ENCODE data around the gene CASZ1.

Gene CASZ1

DNA sequence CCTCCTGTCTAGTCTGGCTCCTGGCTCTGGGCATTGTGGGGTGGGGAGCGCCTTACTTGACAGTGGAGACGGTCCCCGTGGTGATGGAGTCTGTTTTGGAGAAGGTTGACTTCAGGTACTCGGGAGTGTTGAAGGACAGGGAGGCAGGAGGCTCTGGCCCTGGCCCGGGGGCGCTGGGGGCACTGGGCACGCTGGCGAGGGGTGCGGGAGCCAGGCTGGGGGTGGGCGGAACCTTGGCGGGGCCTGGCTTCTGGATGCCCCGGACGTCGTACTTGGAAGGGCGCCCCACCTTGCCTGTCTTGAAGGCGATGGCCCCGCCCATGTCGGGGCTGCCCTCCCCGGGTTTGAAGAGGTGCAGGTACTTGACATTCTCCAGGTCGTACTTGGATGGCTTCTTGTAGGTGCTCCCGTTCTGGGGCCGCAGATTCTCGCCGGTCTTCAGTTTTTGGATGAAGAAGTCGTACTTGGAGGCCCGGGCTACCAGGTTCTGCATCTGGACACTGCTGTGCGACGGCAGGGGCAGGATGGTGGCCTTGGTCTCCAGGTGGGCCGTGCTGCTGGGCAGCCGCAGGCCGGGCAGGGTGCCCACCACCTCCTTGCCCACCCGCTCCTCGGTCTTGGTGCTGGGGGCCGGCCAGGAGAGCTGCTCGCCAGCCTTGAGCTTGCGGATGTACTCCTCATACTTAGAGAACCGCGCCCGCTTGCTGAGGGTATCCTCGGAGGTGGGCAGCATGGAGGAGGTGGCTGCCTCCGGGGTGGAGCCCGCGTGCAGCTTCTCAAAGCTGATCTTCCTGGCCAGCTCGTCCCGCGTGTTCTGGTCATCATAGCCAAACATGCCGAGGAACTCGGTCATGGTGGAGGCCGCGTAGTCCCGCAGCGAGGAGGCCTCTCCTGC is 136.6 kb downstream of the CASZ1 start:
- Histone ChIP-seq H3K27me3 (ENCODE audit: low read depth) (no peaks in the 10 kb centered on the region), H3K36me3 (replicated peaks) (no peaks in the 10 kb centered on the region), H3K9me3 (no peaks in the 10 kb centered on the region), H3K4me3 (no peak overlapping the region), H3K4me1 (no peaks in the 10 kb centered on the region)
- DNase-seq (ENCODE audit: low spot score in 2 of 2), result no peak
- in situ Hi-C loops (cut with MboI; ENCODE audit: low sequenced_read_pairs), result no loop called here

DNA sequence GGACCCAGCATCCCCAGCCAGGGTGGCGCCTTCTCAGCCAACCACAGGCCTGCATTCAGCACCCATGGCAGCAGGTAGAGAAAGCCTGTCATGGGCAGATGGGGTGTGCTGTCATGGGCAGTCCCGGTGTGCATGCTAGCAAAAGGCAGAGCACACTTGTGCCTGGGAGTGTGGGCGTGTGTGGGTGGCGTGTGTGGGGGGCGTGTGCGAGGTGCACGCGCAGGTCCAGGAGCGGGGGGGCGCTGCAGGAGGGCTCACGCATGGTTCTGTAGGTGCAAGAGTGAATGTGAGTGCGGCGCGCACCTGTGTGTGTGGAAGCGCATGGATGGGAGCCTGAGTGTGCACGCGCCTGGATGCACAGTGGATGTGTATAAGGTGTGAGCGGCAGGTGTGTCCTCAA is 137.2 kb downstream of the CASZ1 start:
- no peaks in the 10 kb centered on the region for H3K4me1 ChIP-seq
- no peaks in the 10 kb centered on the region for H3K27me3 ChIP-seq (ENCODE audit: low read depth)
- in situ Hi-C loops (cut with MboI; ENCODE audit: low sequenced_read_pairs), result no loop called here
- no peak for DNase-seq (ENCODE audit: low spot score in 2 of 2)
- no peaks in the 10 kb centered on the region for H3K9me3 ChIP-seq
- no peak overlapping the region for H3K4me3 ChIP-seq
- no peaks in the 10 kb centered on the region for H3K36me3 ChIP-seq (replicated peaks)

DNA sequence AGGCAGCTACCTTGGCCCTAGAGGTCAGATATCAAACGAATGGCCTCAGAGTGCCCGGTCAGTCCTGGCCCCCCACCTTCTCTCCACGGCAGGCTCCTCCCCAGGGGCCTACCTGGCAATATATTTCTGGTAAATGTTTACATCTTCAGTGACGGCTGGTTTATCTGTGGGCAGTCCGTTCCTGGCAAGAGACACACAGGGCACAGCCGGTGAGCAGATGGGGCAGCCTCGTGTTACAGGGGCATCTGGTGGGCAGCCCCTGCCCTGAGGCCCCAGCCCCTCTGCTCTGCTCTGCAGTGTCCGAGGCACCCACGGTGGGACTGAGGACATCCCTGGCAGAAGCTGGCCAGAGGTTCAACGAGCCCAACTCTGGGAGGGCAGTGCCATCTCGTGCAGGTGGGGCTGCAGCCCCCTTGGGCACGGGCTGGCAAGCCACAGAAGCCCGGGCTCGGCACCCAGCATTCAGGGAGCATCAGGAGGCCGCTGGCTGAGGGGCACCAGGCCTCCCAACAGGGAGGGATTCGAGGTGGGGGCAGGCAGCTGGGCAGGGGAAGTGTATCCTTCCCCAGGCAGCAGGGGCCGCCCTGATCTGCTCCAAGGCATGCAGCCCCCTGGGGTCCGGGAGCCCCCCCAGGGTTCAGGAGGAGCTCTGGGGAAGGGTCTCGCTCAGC is 137.9 kb downstream of the CASZ1 start:
- no peak overlapping the region for H3K4me3 ChIP-seq
- no peaks in the 10 kb centered on the region for H3K36me3 ChIP-seq (replicated peaks)
- no peaks in the 10 kb centered on the region for H3K27me3 ChIP-seq (ENCODE audit: low read depth)
- H3K4me1 ChIP-seq, result no peaks in the 10 kb centered on the region
- in situ Hi-C loops (cut with MboI; ENCODE audit: low sequenced_read_pairs), result no loop called here
- no peaks in the 10 kb centered on the region for H3K9me3 ChIP-seq
- DNase-seq (ENCODE audit: low spot score in 2 of 2), result no peak

DNA sequence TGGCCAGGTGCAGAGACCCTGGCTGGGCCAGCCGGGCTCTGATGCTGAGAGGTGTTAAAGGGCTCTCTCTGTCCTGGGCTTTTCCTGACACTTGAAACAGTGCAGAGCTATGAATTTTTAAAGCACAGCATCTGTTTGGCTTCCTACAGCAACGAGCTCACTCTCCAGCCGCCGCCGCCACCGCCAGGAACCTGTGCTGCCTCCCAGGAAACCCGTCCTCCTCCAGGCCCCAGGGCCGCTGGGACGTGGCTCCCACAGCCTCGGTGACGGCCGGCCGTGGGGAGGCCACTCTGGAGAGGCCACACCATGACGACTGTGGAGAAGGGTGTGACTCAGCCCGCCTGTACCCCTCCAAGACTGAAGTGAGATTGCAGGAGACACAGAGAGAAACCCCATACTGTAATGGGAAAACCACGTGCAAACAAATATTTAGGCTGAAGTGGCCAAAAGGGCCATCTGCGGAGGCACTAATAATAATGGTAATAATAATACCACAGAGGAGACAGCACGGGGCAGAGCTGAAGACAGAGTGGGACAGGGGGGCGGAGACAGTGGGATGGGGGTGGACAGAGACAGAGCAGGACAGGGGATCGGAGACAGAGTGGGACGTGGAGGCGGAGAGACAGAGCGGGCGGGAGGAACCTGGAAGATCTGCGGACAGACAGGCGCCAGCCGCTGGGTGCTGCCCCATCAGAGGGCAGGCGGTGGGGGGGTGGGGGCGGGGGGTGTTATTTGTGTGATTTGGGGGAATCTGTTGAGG is 139.2 kb downstream of the CASZ1 start:
- DNase-seq (ENCODE audit: low spot score in 2 of 2), result no peak
- Histone ChIP-seq H3K36me3 (replicated peaks) (no peaks in the 10 kb centered on the region), H3K27me3 (ENCODE audit: low read depth) (no peaks in the 10 kb centered on the region), H3K4me1 (no peaks in the 10 kb centered on the region), H3K4me3 (no peak overlapping the region), H3K9me3 (no peaks in the 10 kb centered on the region)
- in situ Hi-C loops (cut with MboI; ENCODE audit: low sequenced_read_pairs), result no loop called here

DNA sequence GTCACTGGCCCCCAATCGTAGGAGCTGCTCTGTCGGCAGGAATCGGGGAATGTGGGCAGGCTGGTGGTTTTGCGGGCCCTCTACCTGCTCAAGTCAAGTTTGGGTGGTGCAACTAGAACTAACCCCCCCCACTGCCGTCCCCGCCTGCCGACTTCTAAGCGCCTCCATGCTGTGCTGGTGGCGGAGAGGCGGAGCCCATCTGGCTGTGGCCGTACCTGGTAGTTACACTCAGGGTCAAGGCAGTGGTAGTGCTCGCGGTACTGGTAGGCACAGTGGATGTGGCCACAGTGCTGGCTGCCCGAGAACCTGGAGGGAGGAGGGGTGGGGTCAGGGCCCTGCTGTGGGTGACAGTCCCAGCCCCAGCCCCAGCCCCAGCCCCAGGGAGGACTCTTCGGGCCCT is 140.0 kb downstream of the CASZ1 start:
- no peak overlapping the region for H3K4me3 ChIP-seq
- H3K36me3 ChIP-seq (replicated peaks), result no peaks in the 10 kb centered on the region
- no peaks in the 10 kb centered on the region for H3K27me3 ChIP-seq (ENCODE audit: low read depth)
- no peaks in the 10 kb centered on the region for H3K4me1 ChIP-seq
- DNase-seq (ENCODE audit: low spot score in 2 of 2), result no peak
- in situ Hi-C loops (cut with MboI; ENCODE audit: low sequenced_read_pairs), result no loop called here
- no peaks in the 10 kb centered on the region for H3K9me3 ChIP-seq

DNA sequence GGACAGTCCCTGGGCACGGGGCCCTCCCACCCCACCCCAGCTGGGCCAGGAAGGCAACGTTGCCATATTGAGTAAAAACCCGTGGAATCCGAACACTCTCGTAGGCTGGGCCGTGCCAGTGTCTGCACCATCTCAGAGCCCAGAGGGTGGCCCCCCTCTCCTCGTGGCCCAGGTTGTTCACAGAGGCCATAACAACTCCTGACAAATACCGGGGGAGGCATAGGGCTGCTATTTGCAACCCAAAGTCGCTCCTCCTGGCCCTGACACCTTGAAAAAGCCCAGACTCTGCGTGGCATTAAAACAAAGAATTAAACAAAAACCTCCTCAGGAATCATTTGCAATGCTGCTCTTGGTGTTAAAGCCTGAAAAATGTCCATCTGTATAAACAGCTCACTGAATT is 141.4 kb downstream of the CASZ1 start:
- no peaks in the 10 kb centered on the region for H3K27me3 ChIP-seq (ENCODE audit: low read depth)
- no peak for DNase-seq (ENCODE audit: low spot score in 2 of 2)
- in situ Hi-C loops (cut with MboI; ENCODE audit: low sequenced_read_pairs), result no loop called here
- no peaks in the 10 kb centered on the region for H3K4me1 ChIP-seq
- no peaks in the 10 kb centered on the region for H3K36me3 ChIP-seq (replicated peaks)
- no peaks in the 10 kb centered on the region for H3K9me3 ChIP-seq
- H3K4me3 ChIP-seq, result no peak overlapping the region

DNA sequence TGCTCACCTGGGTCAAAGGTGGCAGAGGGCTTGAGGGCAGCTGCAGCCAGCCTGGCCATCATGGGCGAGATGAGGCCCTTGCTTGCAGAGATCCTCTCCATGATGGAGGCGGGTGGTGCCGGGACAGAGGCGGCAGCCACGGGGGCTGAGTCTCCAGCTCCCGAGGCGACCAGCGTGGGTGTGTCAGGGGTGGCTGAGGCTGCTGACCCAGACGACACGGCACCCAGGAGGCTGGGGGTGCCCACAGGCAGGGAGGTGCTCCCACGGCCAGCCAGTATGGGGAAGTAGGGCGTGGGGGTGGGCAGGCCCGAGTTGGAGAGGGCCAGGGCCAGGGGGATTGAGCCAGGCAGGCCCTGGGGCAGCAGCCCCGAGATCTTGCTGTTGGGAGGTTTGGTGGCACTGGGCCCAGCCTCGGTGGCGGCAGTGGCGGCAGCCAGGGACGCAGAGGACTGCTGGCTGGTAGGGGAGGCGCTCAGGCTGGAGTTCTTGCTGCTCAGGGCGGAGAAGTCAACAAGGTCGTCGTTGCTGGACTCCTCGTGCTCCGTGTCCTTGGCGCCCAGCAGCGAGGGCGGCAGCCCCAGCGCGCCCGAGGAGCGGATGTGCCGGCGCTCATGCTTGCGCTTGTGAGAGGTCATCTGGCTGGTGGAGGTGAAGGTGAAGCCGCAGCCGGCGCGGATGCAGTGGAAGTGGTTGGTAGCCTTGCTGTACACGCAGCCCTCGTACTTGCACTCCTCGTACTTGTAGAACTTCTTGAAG is 142.9 kb downstream of the CASZ1 start:
- in situ Hi-C loops (cut with MboI; ENCODE audit: low sequenced_read_pairs), result no loop called here
- DNase-seq (ENCODE audit: low spot score in 2 of 2), result no peak
- Histone ChIP-seq H3K9me3 (no peaks in the 10 kb centered on the region), H3K36me3 (replicated peaks) (no peaks in the 10 kb centered on the region), H3K4me1 (no peaks in the 10 kb centered on the region), H3K4me3 (no peak overlapping the region), H3K27me3 (ENCODE audit: low read depth) (no peaks in the 10 kb centered on the region)

DNA sequence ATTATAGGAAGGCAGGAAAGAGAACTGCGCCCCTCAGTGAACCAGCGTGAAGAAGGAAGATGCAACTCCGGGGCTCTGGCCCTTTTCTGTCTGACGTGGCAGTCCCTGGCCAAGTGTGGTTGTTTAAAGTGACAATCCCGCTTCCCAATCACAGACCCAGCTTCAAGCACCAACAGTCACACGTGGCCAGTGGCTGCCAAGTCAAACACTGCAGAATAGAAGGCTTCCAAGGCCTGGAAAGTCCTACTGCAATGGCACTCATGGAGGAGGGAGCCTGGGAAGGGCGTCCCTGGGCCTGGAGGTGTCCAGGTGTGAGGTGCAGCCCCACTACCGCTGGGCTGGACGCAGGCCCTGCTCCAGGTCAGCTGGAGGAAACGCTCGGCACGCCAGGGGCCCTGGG is 143.8 kb downstream of the CASZ1 start:
- Histone ChIP-seq H3K9me3 (no peaks in the 10 kb centered on the region), H3K36me3 (replicated peaks) (no peaks in the 10 kb centered on the region), H3K27me3 (ENCODE audit: low read depth) (no peaks in the 10 kb centered on the region), H3K4me1 (no peaks in the 10 kb centered on the region), H3K4me3 (no peak overlapping the region)
- DNase-seq (ENCODE audit: low spot score in 2 of 2), result no peak
- in situ Hi-C loops (cut with MboI; ENCODE audit: low sequenced_read_pairs), result no loop called here

DNA sequence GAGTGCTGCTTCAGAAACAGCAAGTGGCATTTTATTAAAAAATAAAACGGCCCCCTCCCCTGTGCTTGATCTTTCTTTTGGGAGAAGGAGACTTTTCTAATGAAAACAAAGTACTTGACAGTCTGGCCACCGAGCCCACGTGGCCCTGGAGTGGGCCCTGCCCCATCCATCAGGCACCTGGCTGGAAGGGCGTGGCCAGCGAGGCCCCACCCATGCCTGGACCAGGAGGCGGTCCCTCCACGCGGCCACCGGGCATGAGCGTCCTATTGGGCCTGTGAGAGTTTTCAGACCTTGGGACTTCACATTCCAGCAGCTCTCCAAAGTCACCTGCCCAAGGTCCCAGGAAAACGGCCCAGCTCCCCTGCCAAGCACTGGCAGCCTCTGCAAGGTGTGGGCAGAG is 144.7 kb downstream of the CASZ1 start:
- no peaks in the 10 kb centered on the region for H3K27me3 ChIP-seq (ENCODE audit: low read depth)
- in situ Hi-C loops (cut with MboI; ENCODE audit: low sequenced_read_pairs), result no loop called here
- no peak for DNase-seq (ENCODE audit: low spot score in 2 of 2)
- H3K36me3 ChIP-seq (replicated peaks), result no peaks in the 10 kb centered on the region
- H3K9me3 ChIP-seq, result no peaks in the 10 kb centered on the region
- H3K4me3 ChIP-seq, result no peak overlapping the region
- no peaks in the 10 kb centered on the region for H3K4me1 ChIP-seq

DNA sequence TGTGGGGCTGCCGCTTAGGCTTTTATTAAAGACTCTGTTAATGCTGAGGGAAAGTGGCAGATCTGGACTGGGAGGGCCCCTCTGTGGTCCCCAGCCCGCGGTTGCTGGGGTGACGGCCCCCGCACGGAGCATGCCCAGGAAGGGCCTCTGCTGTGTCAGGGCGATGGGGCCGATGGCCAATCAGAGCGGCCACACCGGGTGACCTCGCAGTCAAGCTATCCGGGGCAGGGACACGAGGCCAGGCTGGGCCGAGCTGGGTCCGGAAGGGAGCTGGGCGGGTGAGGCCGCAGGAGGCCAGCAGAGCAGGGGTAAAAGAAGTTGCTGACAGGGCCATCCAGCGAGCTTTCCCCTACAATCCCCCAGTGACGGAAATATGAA is 145.1 kb downstream of the CASZ1 start:
- Histone ChIP-seq H3K4me1 (no peaks in the 10 kb centered on the region), H3K9me3 (no peaks in the 10 kb centered on the region)
- no peak for DNase-seq (ENCODE audit: low spot score in 2 of 2)

DNA sequence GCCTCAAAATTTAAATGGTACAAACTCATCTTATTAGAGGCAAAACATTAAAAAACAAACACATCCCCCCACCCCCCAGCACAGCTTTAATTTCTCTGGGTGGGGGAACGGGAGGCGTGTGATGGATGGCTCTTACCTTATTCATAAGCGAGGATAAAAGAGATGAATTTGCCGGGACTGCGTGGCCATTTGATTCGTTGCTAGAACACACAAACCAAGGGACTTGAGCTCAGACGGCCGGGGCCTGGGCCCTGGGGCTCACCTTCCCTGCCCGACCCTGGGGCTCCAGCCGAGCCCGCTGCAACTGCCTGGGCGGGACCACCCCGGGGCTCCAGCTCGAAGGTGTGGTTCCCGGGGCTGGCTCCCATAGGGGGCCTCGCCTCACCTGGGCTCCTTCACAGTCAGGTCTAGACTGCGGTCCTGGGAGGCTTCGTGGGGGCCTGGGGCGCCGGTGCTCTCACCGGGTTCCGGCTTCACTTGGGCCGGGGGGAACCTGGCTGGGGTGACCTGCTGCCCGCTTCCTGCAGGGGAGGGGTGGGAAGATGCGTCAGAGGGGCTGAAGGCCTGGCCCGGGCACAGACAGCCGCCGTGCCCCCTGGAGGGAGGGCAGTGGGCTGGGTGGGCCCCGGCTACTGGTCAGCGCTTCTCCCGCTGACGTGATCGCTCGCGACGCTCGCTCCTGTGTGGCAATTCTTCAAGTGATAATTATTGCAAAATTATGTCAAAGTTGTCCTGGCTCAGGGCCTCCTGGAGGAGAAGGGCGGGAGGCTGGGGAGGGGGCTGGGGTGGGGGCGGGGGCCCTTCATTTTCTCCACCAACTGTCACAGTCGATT is 145.7 kb downstream of the CASZ1 start:
- Histone ChIP-seq H3K4me1 (no peaks in the 10 kb centered on the region), H3K9me3 (no peaks in the 10 kb centered on the region), H3K27me3 (ENCODE audit: low read depth) (no peaks in the 10 kb centered on the region), H3K36me3 (replicated peaks) (no peaks in the 10 kb centered on the region), H3K4me3 (no peak overlapping the region)
- DNase-seq (ENCODE audit: low spot score in 2 of 2), result no peak
- in situ Hi-C loops (cut with MboI; ENCODE audit: low sequenced_read_pairs), result no loop called here

More for the DNA sequence above, 145.1 kb downstream of the CASZ1 start:
- Histone ChIP-seq H3K36me3 (replicated peaks) (no peaks in the 10 kb centered on the region), H3K4me3 (no peak overlapping the region), H3K27me3 (ENCODE audit: low read depth) (no peaks in the 10 kb centered on the region)
- in situ Hi-C loops (cut with MboI; ENCODE audit: low sequenced_read_pairs), result no loop called here

DNA sequence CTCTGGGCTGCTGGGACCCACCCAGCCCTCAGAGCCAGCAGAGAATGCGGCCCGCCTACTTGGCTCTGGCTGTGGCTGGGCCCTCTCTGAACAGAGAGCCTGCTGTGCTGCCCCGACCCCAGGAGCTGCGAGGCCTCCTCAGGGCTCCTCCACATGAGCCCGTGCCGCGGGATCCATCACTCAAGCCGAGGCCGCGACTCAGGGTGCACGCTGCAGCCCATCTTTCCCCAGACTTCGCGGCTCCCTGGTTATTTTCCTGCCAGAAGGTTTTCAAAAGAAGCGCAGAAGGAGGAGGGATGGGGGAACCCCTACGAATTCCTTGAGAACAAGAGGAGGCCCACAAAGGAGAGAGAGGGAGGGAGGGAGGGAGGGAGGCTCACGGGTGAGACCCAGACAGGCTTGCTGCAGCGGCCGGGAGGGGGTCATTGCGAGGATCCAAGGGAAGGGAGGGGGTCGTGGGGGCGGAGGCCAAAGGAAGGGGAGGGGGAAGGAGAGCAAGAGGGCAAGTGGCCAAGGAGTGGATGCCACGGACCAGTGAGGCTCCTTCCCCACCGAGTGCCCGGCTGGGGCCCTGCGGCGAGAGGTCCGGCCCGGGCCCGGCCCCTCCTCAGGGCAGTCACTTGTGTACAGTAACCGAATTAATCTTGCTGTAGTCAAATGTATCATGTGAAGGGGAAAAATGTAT is 146.8 kb downstream of the CASZ1 start:
- in situ Hi-C loops (cut with MboI; ENCODE audit: low sequenced_read_pairs), result no loop called here
- H3K27me3 ChIP-seq (ENCODE audit: low read depth), result no peaks in the 10 kb centered on the region
- H3K4me3 ChIP-seq, result no peak overlapping the region
- no peaks in the 10 kb centered on the region for H3K4me1 ChIP-seq
- H3K9me3 ChIP-seq, result no peaks in the 10 kb centered on the region
- DNase-seq (ENCODE audit: low spot score in 2 of 2), result no peak
- no peaks in the 10 kb centered on the region for H3K36me3 ChIP-seq (replicated peaks)

All from HAP-1 (cell line).